D721Med (cell line): ENCODE data around the gene MTFR2.

ENCODE experiments used
- DNase-seq: peaks from one replicate; pipeline ENCODE4 v3.0.0; 2011; ENCODE audit warnings: low spot score; ENCODE audit not compliant: insufficient read length
- FAIRE-seq: peaks from 2 replicates; lab custom pipeline; 2011; peaks lifted over from hg19 to GRCh38; lab: Jason Lieb, UNC
- CTCF ChIP-seq: IDR thresholded peaks from 2 replicates; pipeline ENCODE4 v1.5.1; 2012; ENCODE audit warnings: mild to moderate bottlenecking, control low read depth; ENCODE audit not compliant: insufficient read depth; ENCODE audit errors: missing control alignments

The MTFR2 gene

GRCh38 chr6:136284909-136285308, 34.8 kb upstream of the MTFR2 start:
- FAIRE-seq (no peak), DNase-seq (no peak)
- TF ChIP-seq CTCF: no peak

GRCh38 chr6:136282906-136283305, 32.8 kb upstream of the MTFR2 start:
- FAIRE-seq (no peak), DNase-seq (no peak)
- TF ChIP-seq CTCF: no peak

GRCh38 chr6:136280032-136280609, 30.0 kb upstream of the MTFR2 start:
- no peak for FAIRE-seq
- no peak for TF ChIP-seq CTCF
- no peak for DNase-seq

- FAIRE-seq (no peak), DNase-seq (no peak)
- TF ChIP-seq CTCF: no peak
Observed at GRCh38 chr6:136274062-136274461, 24.0 kb upstream of the MTFR2 start.

GRCh38 chr6:136265101-136265500, 15.0 kb upstream of the MTFR2 start:
- DNase-seq: no peak
- FAIRE-seq: peak; percentile 16
- no peak for TF ChIP-seq CTCF

- TF ChIP-seq CTCF: no peak
- FAIRE-seq (no peak), DNase-seq (no peak)
Observed at GRCh38 chr6:136262940-136263339, 12.8 kb upstream of the MTFR2 start.

- DNase-seq: no peak
- no peak for FAIRE-seq
- no peak for TF ChIP-seq CTCF
Observed at GRCh38 chr6:136254851-136255466, 4.8 kb upstream of the MTFR2 start.
